Measurements from ENCODE around the gene KSR1.

DNA sequence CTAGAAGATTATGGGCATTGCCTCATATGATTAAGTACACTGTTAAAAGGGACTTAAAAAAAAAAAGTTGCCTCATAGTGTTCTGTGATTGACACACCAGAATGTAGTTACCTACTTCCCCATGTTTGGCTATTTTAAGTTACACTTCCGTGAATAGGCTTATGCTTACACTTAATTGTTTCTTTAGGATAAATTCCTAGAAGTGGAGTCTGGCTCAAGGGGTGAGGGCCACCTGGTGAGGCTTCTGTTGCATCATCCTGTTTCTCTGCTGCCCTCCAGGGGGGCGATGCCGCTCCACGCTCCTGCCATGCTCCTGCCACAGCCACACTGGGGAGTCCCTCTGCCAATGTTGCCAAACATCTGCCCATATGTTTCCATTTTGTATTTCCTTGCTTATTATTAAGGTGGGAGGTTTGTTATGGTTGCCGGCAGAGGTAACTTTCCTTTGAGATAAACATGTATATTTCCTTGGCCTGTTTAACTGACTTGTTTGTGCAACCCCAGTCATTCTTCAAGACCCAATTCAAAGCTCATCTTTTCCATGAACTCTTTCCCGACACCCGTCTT, 73.1 kb downstream of the KSR1 start:
- TF ChIP-seq CTCF (IDR thresholded peaks at IDR 0.05) (no peak), POLR2AphosphoS5 (IDR thresholded peaks at IDR 0.05) (no peak)
